HEK293T (cell line): ENCODE measurements around the gene C3orf85.

Experiments used
- CTCF ChIA-PET: fragments of 350-600 bp; formaldehyde crosslinking; extraction: SDS; loops from one replicate; lab custom pipeline; 2021; ENCODE audit warnings: antibody characterized with exemption, inconsistent platforms; lab: Yijun Ruan, JAX
- POLR2A ChIA-PET: fragments of 350-600 bp; formaldehyde crosslinking; extraction: SDS; loops from one replicate; lab custom pipeline; 2020; ENCODE audit warnings: antibody characterized with exemption, inconsistent platforms; lab: Yijun Ruan, JAX
- DNase-seq: peaks from one replicate; pipeline ENCODE4 v3.0.0; 2012; ENCODE audit warnings: mixed read lengths; ENCODE audit errors: extremely low spot score
- ARNT ChIP-seq: fragments of 450-650 bp; IDR thresholded peaks from 2 replicates; pipeline ENCODE4 v1.6.1; 2017; ENCODE audit warnings: mild to moderate bottlenecking
- BHLHE40 ChIP-seq: fragments of 450-650 bp; IDR thresholded peaks from 2 replicates; pipeline ENCODE4 v1.6.1; 2016; ENCODE audit warnings: mild to moderate bottlenecking, moderate library complexity, borderline replicate concordance
- CTBP1 ChIP-seq: fragments of 450-650 bp; IDR thresholded peaks from 2 replicates; pipeline ENCODE4 v1.6.1; 2016; ENCODE audit warnings: borderline replicate concordance
- ELF4 ChIP-seq: fragments of 450-650 bp; IDR thresholded peaks from 2 replicates; pipeline ENCODE4 v1.6.1; 2017; ENCODE audit warnings: antibody characterized with exemption
- FOXA1 ChIP-seq: fragments of 450-650 bp; IDR thresholded peaks from 2 replicates; pipeline ENCODE4 v1.6.1; 2016; ENCODE audit warnings: mild to moderate bottlenecking
- FOXK2 ChIP-seq: fragments of 450-650 bp; IDR thresholded peaks from 2 replicates; pipeline ENCODE4 v1.6.1; 2016; ENCODE audit warnings: mild to moderate bottlenecking
- FOXM1 ChIP-seq: fragments of 450-650 bp; IDR thresholded peaks from 2 replicates; pipeline ENCODE4 v1.6.1; 2017; ENCODE audit warnings: mild to moderate bottlenecking, borderline replicate concordance
- HDGF ChIP-seq: fragments of 450-650 bp; IDR thresholded peaks from 2 replicates; pipeline ENCODE4 v1.6.1; 2017; ENCODE audit warnings: antibody characterized with exemption, borderline replicate concordance
- L3MBTL2 ChIP-seq: fragments of 450-650 bp; conservative IDR thresholded peaks from 2 replicates; pipeline ENCODE4 v1.6.1; 2016; ENCODE audit warnings: mild to moderate bottlenecking
- LEF1 ChIP-seq: fragments of 450-650 bp; IDR thresholded peaks from 2 replicates; pipeline ENCODE4 v1.6.1; 2017; ENCODE audit warnings: mild to moderate bottlenecking, borderline replicate concordance
- NFRKB ChIP-seq: fragments of 450-650 bp; IDR thresholded peaks from 2 replicates; pipeline ENCODE4 v1.6.1; 2016; ENCODE audit warnings: mild to moderate bottlenecking, moderate library complexity
- PKNOX1 ChIP-seq: fragments of 450-650 bp; IDR thresholded peaks from 2 replicates; pipeline ENCODE4 v1.6.1; 2016
- SP1 ChIP-seq: fragments of 450-650 bp; IDR thresholded peaks from 2 replicates; pipeline ENCODE4 v1.6.1; 2017
- SUZ12 ChIP-seq: fragments of 450-650 bp; IDR thresholded peaks from 2 replicates; pipeline ENCODE4 v1.6.1; 2016; ENCODE audit warnings: mild to moderate bottlenecking
- TARDBP ChIP-seq: fragments of 450-650 bp; IDR thresholded peaks from 2 replicates; pipeline ENCODE4 v1.6.1; 2016
- ZNF384 ChIP-seq: fragments of 450-650 bp; IDR thresholded peaks from 2 replicates; pipeline ENCODE4 v1.6.1; 2016

Gene C3orf85

DNA sequence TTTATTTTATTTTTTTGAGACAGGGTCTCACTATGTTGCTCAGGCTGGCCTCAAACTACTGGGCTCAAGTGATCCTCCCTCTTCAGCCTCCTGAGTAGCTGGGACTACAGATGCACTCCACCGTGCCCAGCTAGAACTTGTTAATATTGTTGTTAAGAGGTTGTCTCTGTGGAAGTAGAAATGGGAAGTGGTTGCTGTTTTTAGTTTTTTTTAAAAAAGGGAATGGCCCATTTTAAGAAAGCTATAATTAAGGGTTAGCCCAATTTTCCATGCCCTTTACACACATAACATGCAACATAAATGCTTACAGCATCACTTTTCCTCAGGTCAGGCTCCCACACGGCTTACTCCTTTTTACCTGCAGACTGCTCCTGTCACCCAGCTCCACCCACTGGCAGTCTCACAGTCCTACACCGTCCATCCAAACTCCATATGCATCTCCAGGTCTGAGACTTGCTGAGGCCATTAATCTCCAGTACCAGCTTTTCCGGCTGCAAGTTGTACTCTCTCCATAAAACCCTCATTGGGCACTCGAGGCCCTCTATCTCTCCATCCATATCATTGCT lies 38.4 kb upstream of the C3orf85 start:
- peak; percentile 45 for DNase-seq
- CTCF ChIA-PET = interaction anchor here (0.7 to 0.8 kb wide), 3 partner anchors 10 to 122 kb away, joined by 3 to 4 read pairs (median 3); no protein-coding TSS in a partner anchor
- POLR2A ChIA-PET = no interaction called here
- TF ChIP-seq FOXA1 (no peak), TARDBP (no peak), LEF1 (no peak), FOXK2 (no peak), BHLHE40 (no peak), ARNT (no peak), FOXM1 (no peak)

GRCh38 chr3:109109574-109109973 lies 26.9 kb upstream of the C3orf85 start:
- no peak for TF ChIP-seq BHLHE40
- no peak for TF ChIP-seq FOXM1
- TF ChIP-seq SP1 = no peak
- TF ChIP-seq ZNF384 = no peak
- no peak for TF ChIP-seq CTBP1
- no peak for TF ChIP-seq SUZ12
- no peak for TF ChIP-seq ARNT
- TF ChIP-seq ELF4 = no peak
- TF ChIP-seq TARDBP = no peak
- TF ChIP-seq L3MBTL2 = no peak
- no peak for TF ChIP-seq NFRKB
- no peak for TF ChIP-seq HDGF
- no peak for TF ChIP-seq PKNOX1
- TF ChIP-seq LEF1 = no peak
- TF ChIP-seq FOXK2 = no peak
- no peak for TF ChIP-seq FOXA1
- no peak for DNase-seq
- ChIA-PET CTCF (no interaction called here), POLR2A (no interaction called here)

- CTCF ChIA-PET = no interaction called here
- DNase-seq = no peak
- TF ChIP-seq FOXK2 (no peak), L3MBTL2 (no peak), FOXA1 (no peak), BHLHE40 (no peak), ARNT (no peak), NFRKB (no peak), ELF4 (no peak), ZNF384 (no peak), TARDBP (no peak), SUZ12 (no peak), HDGF (no peak), FOXM1 (no peak)
- POLR2A ChIA-PET = no interaction called here
These were observed 23.4 kb upstream of the C3orf85 start for GRCh38 chr3:109112946-109113760.

DNA sequence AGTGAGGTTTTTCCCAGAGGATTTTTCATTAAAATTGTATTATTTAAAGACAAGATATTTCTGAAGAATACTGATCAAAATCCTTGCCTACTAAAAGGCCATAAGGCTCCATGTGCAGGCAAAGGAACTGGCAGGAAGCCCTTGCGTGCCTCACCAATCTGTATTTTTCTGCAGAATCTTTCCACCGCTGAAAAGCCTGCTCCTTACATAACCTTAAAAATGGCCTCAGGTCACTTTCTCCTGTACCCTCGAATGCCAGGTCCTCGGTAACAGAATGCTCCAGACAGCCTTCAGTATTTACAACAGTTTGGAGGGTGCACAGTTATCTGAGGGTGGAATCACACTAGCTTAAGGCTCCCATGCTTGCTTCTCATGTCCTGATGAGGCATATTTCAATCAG lies 21.8 kb upstream of the C3orf85 start:
- DNase-seq = no peak
- POLR2A ChIA-PET = no interaction called here
- CTCF ChIA-PET = no interaction called here
- TF ChIP-seq TARDBP = no peak
- no peak for TF ChIP-seq SP1
- no peak for TF ChIP-seq ARNT
- TF ChIP-seq SUZ12 = no peak

DNA sequence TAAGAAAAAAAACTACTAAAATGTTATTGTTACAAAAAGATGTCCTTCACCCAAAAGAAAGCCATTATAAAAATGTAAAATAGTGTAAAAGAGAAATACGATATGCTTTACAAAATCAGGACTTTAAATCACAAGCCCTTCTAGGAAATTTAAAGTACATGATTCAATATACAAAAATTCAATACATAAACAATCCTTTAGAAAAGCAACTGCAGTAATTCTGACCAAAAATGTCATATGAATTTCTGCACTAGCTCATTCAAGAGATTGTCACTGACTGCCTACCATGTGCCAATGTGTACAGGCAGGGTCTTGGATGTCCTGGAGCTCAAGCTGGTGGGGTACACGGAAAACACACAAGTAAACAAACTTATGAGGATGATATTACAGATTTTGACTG lies 21.1 kb upstream of the C3orf85 start:
- CTCF ChIA-PET = no interaction called here

DNA sequence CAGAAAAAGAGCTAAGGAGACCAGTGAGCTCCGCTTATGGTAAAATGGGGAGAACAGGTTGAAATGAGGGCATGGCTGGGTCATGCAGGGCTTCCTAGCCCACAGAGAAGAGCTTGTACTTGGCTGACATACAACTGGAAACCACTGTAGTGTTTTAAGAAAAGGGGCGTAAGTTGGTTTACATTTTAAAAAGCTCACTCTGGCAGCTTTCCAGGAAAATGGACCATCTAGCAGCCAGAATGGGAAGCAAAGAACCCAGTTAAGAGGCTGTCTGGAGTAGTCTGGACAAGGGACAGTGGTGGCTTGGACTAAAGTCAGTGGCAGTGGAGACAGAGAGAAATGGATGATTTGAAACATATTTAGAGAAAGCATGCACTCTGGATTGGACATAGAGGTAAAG lies 20.5 kb upstream of the C3orf85 start:
- CTCF ChIA-PET = no interaction called here
- no peak for DNase-seq
- POLR2A ChIA-PET = no interaction called here
- TF ChIP-seq NFRKB (no peak), BHLHE40 (no peak), SUZ12 (no peak), ELF4 (no peak), PKNOX1 (no peak), FOXA1 (no peak), FOXM1 (no peak), ARNT (no peak), ZNF384 (no peak), LEF1 (no peak), HDGF (no peak), TARDBP (no peak), CTBP1 (no peak), L3MBTL2 (no peak), SP1 (no peak), FOXK2 (no peak)

More for the DNA sequence above, 21.1 kb upstream of the C3orf85 start:
- POLR2A ChIA-PET = no interaction called here
- DNase-seq = no peak
- TF ChIP-seq ARNT = no peak

GRCh38 chr3:109117939-109118338 lies 18.6 kb upstream of the C3orf85 start, which contains the start of gene MORC1:
Gene MORC1, minus strand, starts transcription at chr3:109118134. Its CDS starts 75 bp downstream, at chr3:109118059.
- no peak for DNase-seq
- CTCF ChIA-PET = no interaction called here
- POLR2A ChIA-PET = no interaction called here
- TF ChIP-seq HDGF (no peak), FOXM1 (no peak), BHLHE40 (no peak), FOXA1 (no peak)
